ENCODE data around the gene PRSS50.

GRCh38 chr3:46664971-46665762 is 52.5 kb downstream of the PRSS50 start:
- TF ChIP-seq CTCF (conservative IDR thresholded peaks at IDR 0.05; ENCODE audit: low read depth, low read length): no peak
- TF ChIP-seq EZH2 (IDR thresholded peaks at IDR 0.05; ENCODE audit: borderline replicate concordance, low read depth, low read length, poor library complexity, severe bottlenecking): no peak
